Activated CD4-positive, alpha-beta T cell treated with anti-CD3 and anti-CD28 coated beads for 36 hours (primary cell): ENCODE measurements around the gene ISCA2. TPM values are rescaled to one million over a fixed set of nuclear protein-coding genes. Genes with fewer than 3 reads are reported as not detected.

ENCODE experiments used
- ATAC-seq: fragments of 200-7000 bp; cut with Tn5 transposase; one replicate; pipeline ENCODE4 v1.10.0; 2021; ENCODE audit warnings: mild to moderate bottlenecking, moderate library complexity
- CTCF ChIA-PET: fragments of 350-600 bp; sonication (Branson Sonifier 250); formaldehyde crosslinking; loops from one replicate; lab custom pipeline; 2021; ENCODE audit warnings: antibody characterized with exemption; lab: Charles Lee
- POLR2A ChIA-PET: fragments of 350-600 bp; sonication (Branson Sonifier 250); formaldehyde crosslinking; loops from one replicate; lab custom pipeline; 2021; ENCODE audit warnings: antibody characterized with exemption, inconsistent platforms; lab: Charles Lee
- DNase-seq: peaks from one replicate; pipeline ENCODE4 v3.0.0-alpha.2; 2020
- H3K27ac Mint-ChIP-seq: one replicate; pipeline ENCODE4 v1.8.0; 2021; ENCODE audit warnings: mixed read lengths
- H3K27me3 Mint-ChIP-seq: one replicate; pipeline ENCODE4 v1.8.0; 2021; ENCODE audit warnings: mixed read lengths
- H3K36me3 Mint-ChIP-seq: one replicate; pipeline ENCODE4 v1.8.0; 2021; ENCODE audit warnings: low read depth, mixed read lengths
- H3K4me1 Mint-ChIP-seq: one replicate; pipeline ENCODE4 v1.8.0; 2021; ENCODE audit warnings: mixed read lengths
- H3K4me3 Mint-ChIP-seq: one replicate; pipeline ENCODE4 v1.8.0; 2021; ENCODE audit warnings: mild to moderate bottlenecking, moderate library complexity, mixed read lengths
- H3K9me3 Mint-ChIP-seq: one replicate; pipeline ENCODE4 v1.8.0; 2021; ENCODE audit warnings: low read depth, mixed read lengths
- intact Hi-C, 2 experiments: fragments of 100-400 bp; cut with DNase I in 1 of 2; cut with micrococcal nuclease in 1 of 2; formaldehyde crosslinking; loops; one replicate each; pipeline versions ENCODE4 v1.14.2 to v1.15.1; 2022 to 2024; cut with DNase I, micrococcal nuclease
- total RNA-seq, 2 experiments: library from RNA; stranded (reverse); gene quantifications; one replicate each; pipeline ENCODE4 v1.2.3, GENCODE V29; 2021

Gene ISCA2
- total RNA-seq, 2 experiments from 2014 or later: 29.5 to 35.9 TPM

DNA sequence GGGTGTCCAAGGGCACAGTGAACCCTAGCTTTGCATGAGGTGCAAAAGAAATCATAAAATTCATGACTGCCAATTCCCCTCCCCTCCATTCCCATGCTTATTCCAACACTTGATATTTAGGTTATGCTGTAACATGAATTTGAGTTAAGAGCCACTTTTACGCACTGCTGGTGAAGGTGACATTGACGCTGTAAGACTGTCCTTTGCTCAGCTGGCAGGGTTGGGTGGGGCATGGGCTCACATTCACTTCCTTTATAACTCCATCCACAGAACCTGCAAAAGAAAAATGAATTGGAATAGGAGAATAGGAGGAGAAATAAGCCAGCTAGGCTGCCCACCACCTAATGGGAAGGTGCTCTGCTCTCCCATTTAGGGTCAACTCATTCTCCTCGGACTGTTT, 7.4 kb upstream of the ISCA2 start:
- H3K4me1 Mint-ChIP-seq: peaks cover 7% of the 10 kb centered on the region
- CTCF ChIA-PET: interaction anchor here (0.6 kb wide), 2 partner anchors 30 to 60 kb away, joined by 4 read pairs; no protein-coding TSS in a partner anchor
- intact Hi-C loops: no loop called here
- H3K4me3 Mint-ChIP-seq: no peak overlapping the region
- no peaks in the 10 kb centered on the region for H3K27me3 Mint-ChIP-seq
- no peaks in the 10 kb centered on the region for H3K9me3 Mint-ChIP-seq
- H3K36me3 Mint-ChIP-seq: peaks cover 12% of the 10 kb centered on the region
- ATAC-seq (no peak), DNase-seq (no peak)
- H3K27ac Mint-ChIP-seq: no peak overlapping the region
- POLR2A ChIA-PET: no interaction called here

DNA sequence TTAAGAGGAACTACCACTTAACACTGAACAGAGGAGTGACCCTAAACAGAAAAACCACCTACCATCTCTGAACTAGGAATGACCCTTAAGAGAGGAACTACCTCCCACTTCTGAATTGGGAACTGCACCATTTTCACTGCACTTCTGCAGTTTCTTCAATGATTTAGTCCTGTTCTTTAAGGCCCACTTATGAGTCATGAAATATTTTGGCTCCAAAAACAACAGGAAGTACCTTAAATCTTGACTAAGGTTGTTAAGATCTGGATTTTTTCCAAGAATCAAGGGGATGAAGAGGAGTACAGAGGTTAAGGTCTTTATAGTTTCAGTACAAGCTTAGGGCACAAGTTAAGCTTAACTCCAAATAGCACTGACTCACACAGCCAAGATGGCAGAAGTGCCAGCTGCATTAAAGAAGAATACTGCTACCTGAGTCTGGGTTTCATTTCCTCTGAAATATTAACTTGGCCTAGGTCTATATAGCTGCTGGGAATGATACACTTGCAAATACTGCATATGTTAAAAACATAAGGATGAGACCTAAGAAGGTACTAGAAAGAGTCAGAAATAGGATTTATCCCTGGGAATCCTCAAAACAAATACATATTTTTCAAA, 4.7 kb upstream of the ISCA2 start:
- ChIA-PET POLR2A (no interaction called here), CTCF (interaction anchor here (0.6 to 3.0 kb wide), 4 partner anchors 11 to 126 kb away, joined by 3 to 12 read pairs (median 4); no protein-coding TSS in a partner anchor)
- intact Hi-C loops: no loop called here
- H3K4me1 Mint-ChIP-seq: peaks cover 7% of the 10 kb centered on the region
- H3K27me3 Mint-ChIP-seq: no peaks in the 10 kb centered on the region
- DNase-seq (no peak), ATAC-seq (no peak)
- no peak overlapping the region for H3K4me3 Mint-ChIP-seq
- no peaks in the 10 kb centered on the region for H3K9me3 Mint-ChIP-seq
- no peak overlapping the region for H3K27ac Mint-ChIP-seq
- peaks cover 3% of the 10 kb centered on the region for H3K36me3 Mint-ChIP-seq

DNA sequence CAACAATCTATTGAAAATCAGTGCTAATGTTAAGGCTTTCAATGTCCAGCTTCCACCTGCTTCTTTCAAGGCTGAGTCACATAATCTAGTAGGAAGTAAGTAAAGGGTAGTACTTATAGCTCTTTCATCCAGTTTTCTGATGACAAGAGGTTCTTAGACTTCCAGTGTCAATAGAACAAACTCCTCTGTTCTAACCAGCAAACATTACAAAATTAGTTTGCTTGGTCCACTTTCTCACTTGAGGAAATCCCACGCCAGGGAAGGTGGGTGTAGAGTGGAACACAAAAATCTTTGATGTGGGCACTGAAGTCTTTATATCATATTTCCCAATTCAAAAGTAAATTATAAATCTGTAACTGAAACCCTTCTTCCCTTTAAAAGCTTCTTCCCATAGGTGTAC, 3.1 kb upstream of the ISCA2 start:
- Mint-ChIP-seq H3K27me3 (no peaks in the 10 kb centered on the region), H3K9me3 (no peaks in the 10 kb centered on the region), H3K36me3 (peaks cover 7% of the 10 kb centered on the region), H3K4me1 (peaks cover 22% of the 10 kb centered on the region), H3K27ac (no peak overlapping the region), H3K4me3 (no peak overlapping the region)
- ATAC-seq (no peak), DNase-seq (no peak)
- intact Hi-C loops: loop anchor here in 1 of 2 experiments (5.0 to 10.0 kb wide), 2 partner anchors 82 to 574 kb away; partner anchors contain the start of genes ACYP1 and ZC2HC1C
- ChIA-PET POLR2A (interaction anchor here (0.7 kb wide), 1 partner anchor 51 kb away, joined by 3 read pairs; no protein-coding TSS in a partner anchor), CTCF (interaction anchor here (0.7 to 3.0 kb wide), 5 partner anchors 9 to 488 kb away, joined by 3 to 12 read pairs (median 5); no protein-coding TSS in a partner anchor)

- no peaks in the 10 kb centered on the region for H3K9me3 Mint-ChIP-seq
- ATAC-seq (no peak), DNase-seq (peak; percentile 29)
- H3K4me1 Mint-ChIP-seq: peaks cover 23% of the 10 kb centered on the region
- peaks cover 8% of the 10 kb centered on the region for H3K36me3 Mint-ChIP-seq
- H3K27ac Mint-ChIP-seq: no peak overlapping the region
- no peak overlapping the region for H3K4me3 Mint-ChIP-seq
- ChIA-PET POLR2A (interaction anchor here (0.7 kb wide), 1 partner anchor 847 kb away, joined by 5 read pairs; no protein-coding TSS in a partner anchor), CTCF (interaction anchor here (0.7 to 1.5 kb wide), 2 partner anchors 47 to 117 kb away, joined by 3 to 9 read pairs; no protein-coding TSS in a partner anchor)
- H3K27me3 Mint-ChIP-seq: no peaks in the 10 kb centered on the region
- intact Hi-C loops: loop anchor here (1.0 to 10.0 kb wide), 9 partner anchors 65 to 639 kb away; partner anchors contain the start of genes ABCD4 (in 1 of the 2), ACYP1 (in 1 of the 2), AREL1 (in 1 of the 2) and COQ6 (in 1 of the 2)
These were observed 1.4 kb upstream of the ISCA2 start for GRCh38 chr14:74491956-74492775.

- no peaks in the 10 kb centered on the region for H3K27me3 Mint-ChIP-seq
- H3K9me3 Mint-ChIP-seq: no peaks in the 10 kb centered on the region
- H3K4me1 Mint-ChIP-seq: peaks cover 23% of the 10 kb centered on the region
- DNase-seq: no peak
- H3K36me3 Mint-ChIP-seq: peaks cover 8% of the 10 kb centered on the region
- ATAC-seq: no peak
- POLR2A ChIA-PET: interaction anchor here (0.6 to 0.9 kb wide), 6 partner anchors 126 to 1492 kb away, joined by 3 to 5 read pairs (median 4); partner anchors contain the start of gene ABCD4
- H3K4me3 Mint-ChIP-seq: no peak within 1 kb of the TSS
- CTCF ChIA-PET: interaction anchor here (0.6 to 1.5 kb wide), 7 partner anchors 46 to 1227 kb away, joined by 3 to 9 read pairs (median 3); partner anchors contain the start of gene LTBP2
- intact Hi-C loops: loop anchor here (1.0 to 10.0 kb wide), 18 partner anchors 66 to 683 kb away; partner anchors contain the start of genes ABCD4 (in 1 of the 2), ACYP1 (in 1 of the 2), ALDH6A1 (in 1 of the 2) and AREL1 (in 1 of the 2)
- H3K27ac Mint-ChIP-seq: peak within 1 kb of the TSS; percentile 89
These were observed 706 bp upstream of the ISCA2 start, which contains the start of gene NPC2 for GRCh38 chr14:74492776-74493342. Gene NPC2 (minus strand): TSS chr14:74493305. CDS start chr14:74493274, 31 bp downstream.

- DNase-seq (no peak), ATAC-seq (no peak)
- H3K27me3 Mint-ChIP-seq: no peaks in the 10 kb centered on the region
- intact Hi-C loops: loop anchor here in 1 of 2 experiments (10.0 kb wide), 1 partner anchor 569 kb away; the partner anchor contains the start of genes ACYP1 and ZC2HC1C
- peaks cover 10% of the 10 kb centered on the region for H3K36me3 Mint-ChIP-seq
- H3K4me1 Mint-ChIP-seq: peaks cover 17% of the 10 kb centered on the region
- POLR2A ChIA-PET: no interaction called here
- H3K9me3 Mint-ChIP-seq: no peaks in the 10 kb centered on the region
- CTCF ChIA-PET: interaction anchor here (0.7 to 1.0 kb wide), 2 partner anchors 114 to 117 kb away, joined by 3 read pairs; partner anchors contain the start of gene LTBP2
- H3K27ac Mint-ChIP-seq: peak overlapping the region; percentile 89
- H3K4me3 Mint-ChIP-seq: no peak overlapping the region
These were observed 1.8 kb downstream of the ISCA2 start for GRCh38 chr14:74495356-74495755.

- no peaks in the 10 kb centered on the region for H3K9me3 Mint-ChIP-seq
- ChIA-PET CTCF (interaction anchor here (0.8 to 2.6 kb wide), 3 partner anchors 11 to 136 kb away, joined by 3 to 12 read pairs (median 5); no protein-coding TSS in a partner anchor), POLR2A (no interaction called here)
These were observed 7.0 kb downstream of the ISCA2 start for GRCh38 chr14:74500417-74501134.

DNA sequence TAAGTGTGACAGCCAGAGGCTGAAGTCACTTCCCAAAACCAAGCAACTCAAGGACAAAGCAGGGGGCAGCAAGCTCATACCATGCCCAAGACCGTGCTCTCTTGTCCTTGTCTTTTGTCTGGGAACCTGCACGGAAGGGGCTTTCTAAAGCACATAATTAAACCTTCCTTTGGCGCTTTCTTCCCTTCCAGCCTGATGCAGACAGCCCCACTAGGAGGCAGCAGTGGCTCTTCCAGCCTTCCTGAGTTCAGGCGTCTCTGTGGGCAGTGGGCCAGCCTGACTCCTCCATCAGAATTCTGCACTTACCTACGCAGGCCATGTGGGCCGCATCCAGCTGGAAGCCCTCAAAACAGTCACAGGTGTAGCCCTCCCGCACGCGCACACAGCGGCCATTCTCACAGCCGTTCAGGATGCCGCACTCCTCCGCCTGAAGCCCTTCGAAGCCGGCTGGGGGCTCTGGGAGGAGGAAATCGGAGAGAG, 7.6 kb downstream of the ISCA2 start:
- Mint-ChIP-seq H3K36me3 (peaks cover 4% of the 10 kb centered on the region), H3K27me3 (no peaks in the 10 kb centered on the region), H3K4me3 (no peak overlapping the region), H3K27ac (no peak overlapping the region), H3K4me1 (no peaks in the 10 kb centered on the region), H3K9me3 (no peaks in the 10 kb centered on the region)
- ChIA-PET CTCF (interaction anchor here (0.8 to 2.6 kb wide), 2 partner anchors 11 to 137 kb away, joined by 3 to 12 read pairs; no protein-coding TSS in a partner anchor), POLR2A (no interaction called here)
- intact Hi-C loops: no loop called here
- ATAC-seq: no peak
- DNase-seq: peak; percentile 27

More at GRCh38 chr14:74500417-74501134, 7.0 kb downstream of the ISCA2 start:
- DNase-seq (no peak), ATAC-seq (no peak)
- Mint-ChIP-seq H3K36me3 (peaks cover 4% of the 10 kb centered on the region), H3K27ac (no peak overlapping the region), H3K4me1 (peaks cover under 1% of the 10 kb centered on the region), H3K27me3 (no peaks in the 10 kb centered on the region), H3K4me3 (no peak overlapping the region)
- intact Hi-C loops: no loop called here

DNA sequence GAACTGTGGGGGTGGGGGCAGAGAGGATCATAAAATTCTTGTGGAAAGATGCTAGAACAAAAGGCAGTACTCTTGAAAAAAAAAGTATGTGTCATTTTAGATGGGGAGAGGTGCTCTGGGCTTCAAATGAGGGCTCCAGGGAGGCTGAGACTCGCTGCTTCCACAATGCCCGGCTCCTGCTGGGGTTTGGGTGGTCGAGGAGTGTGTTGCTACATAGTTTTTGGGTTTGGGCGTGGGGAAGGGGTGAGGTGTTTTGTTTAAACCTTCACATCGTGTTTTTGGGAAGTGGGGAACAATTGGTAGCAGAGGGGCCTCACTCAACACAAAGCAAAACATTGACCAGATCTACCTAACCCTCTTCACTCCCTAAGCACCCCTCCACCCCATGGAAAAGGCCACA, 8.1 kb downstream of the ISCA2 start:
- POLR2A ChIA-PET: no interaction called here
- Mint-ChIP-seq H3K27ac (no peak overlapping the region), H3K36me3 (peaks cover 2% of the 10 kb centered on the region), H3K4me3 (no peak overlapping the region), H3K9me3 (no peaks in the 10 kb centered on the region), H3K4me1 (no peaks in the 10 kb centered on the region), H3K27me3 (no peaks in the 10 kb centered on the region)
- intact Hi-C loops: no loop called here
- ATAC-seq (no peak), DNase-seq (no peak)
- CTCF ChIA-PET: no interaction called here
